HG02938 (cell line): Measurements from ENCODE around the gene EML2.
A peak's percentile ranks its signal among the peaks of the same experiment; 100 is the strongest.
"Not testable (repeated sequence)": the region's sequence is repeated elsewhere in the genome, so short reads cannot be mapped to it uniquely, and the experiment has no call there.

ENCODE experiments used
- ATAC-seq: cut with Tn5 transposase; IDR thresholded peaks from one replicate; pipeline ENCODE4 v1.9.1; 2021; ENCODE audit warnings: mild to moderate bottlenecking, moderate library complexity; ENCODE audit not compliant: unreplicated experiment

The EML2 gene

GRCh38 chr19:45655073-45655472 lies 15.9 kb upstream of the EML2 start:
- no peak for ATAC-seq

GRCh38 chr19:45653634-45654033 lies 14.4 kb upstream of the EML2 start:
- ATAC-seq, result no peak

GRCh38 chr19:45650722-45651121 lies 11.5 kb upstream of the EML2 start:
- no peak for ATAC-seq

- no peak for ATAC-seq
These were observed 7.1 kb upstream of the EML2 start for GRCh38 chr19:45646345-45646698.

- ATAC-seq, result no peak
These were observed 6.6 kb upstream of the EML2 start for GRCh38 chr19:45645631-45646344.

- ATAC-seq, result no peak
These were observed 6.0 kb upstream of the EML2 start for GRCh38 chr19:45645068-45645630.

- no peak for ATAC-seq
These were observed 5.0 kb upstream of the EML2 start for GRCh38 chr19:45643927-45644771.

- no peak for ATAC-seq
These were observed 4.1 kb upstream of the EML2 start for GRCh38 chr19:45643024-45643926.

GRCh38 chr19:45641274-45642105 lies 2.3 kb upstream of the EML2 start:
- peak; percentile 36 for ATAC-seq

GRCh38 chr19:45640849-45641273 lies 1.7 kb upstream of the EML2 start:
- no peak for ATAC-seq

- no peak for ATAC-seq
These were observed 1.1 kb downstream of the EML2 start for GRCh38 chr19:45637890-45638667.

GRCh38 chr19:45636902-45637301 lies 2.3 kb downstream of the EML2 start:
- ATAC-seq, result no peak

GRCh38 chr19:45636275-45636674 lies 2.9 kb downstream of the EML2 start:
- ATAC-seq, result no peak

- ATAC-seq, result no peak
These were observed 6.6 kb downstream of the EML2 start for GRCh38 chr19:45632468-45633196.

GRCh38 chr19:45630463-45630862 lies 8.7 kb downstream of the EML2 start:
- no peak for ATAC-seq

- ATAC-seq, result no peak
These were observed 9.5 kb downstream of the EML2 start for GRCh38 chr19:45629704-45630103.

- not testable (repeated sequence) for ATAC-seq
These were observed 11.0 kb downstream of the EML2 start for GRCh38 chr19:45628219-45628618.

- ATAC-seq, result no peak
These were observed 15.2 kb downstream of the EML2 start for GRCh38 chr19:45623984-45624383.
